Measurements from ENCODE around the gene TOE1. TPM values are rescaled to one million over a fixed set of nuclear protein-coding genes. Genes with fewer than 3 reads are reported as not detected.
"Not testable (repeated sequence)": the region's sequence is repeated elsewhere in the genome, so short reads cannot be mapped to it uniquely, and the experiment has no call there.

Gene TOE1
- total RNA-seq, 1 experiment from 2014 or later = 24.2 TPM

DNA sequence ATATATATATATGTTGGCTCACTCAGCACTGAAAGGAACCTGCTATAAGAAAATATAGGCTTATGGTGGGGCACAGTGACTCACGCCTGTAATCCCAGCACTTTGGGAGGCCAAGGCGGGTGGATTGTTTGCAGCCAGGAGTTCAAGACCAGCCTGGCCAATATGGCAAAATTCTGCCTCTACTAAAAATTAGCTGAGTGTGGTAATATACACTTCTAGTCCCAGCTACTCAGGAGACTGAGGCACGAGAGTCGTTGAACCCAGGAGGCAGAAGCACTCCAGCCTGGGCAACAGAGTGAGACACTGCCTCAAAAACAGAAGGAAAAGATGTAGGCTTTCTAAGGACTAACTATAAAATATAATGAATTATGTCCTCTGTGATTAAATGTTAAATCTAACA, 14.9 kb downstream of the TOE1 start:
- DNase-seq (ENCODE audit: low spot score) = no peak

DNA sequence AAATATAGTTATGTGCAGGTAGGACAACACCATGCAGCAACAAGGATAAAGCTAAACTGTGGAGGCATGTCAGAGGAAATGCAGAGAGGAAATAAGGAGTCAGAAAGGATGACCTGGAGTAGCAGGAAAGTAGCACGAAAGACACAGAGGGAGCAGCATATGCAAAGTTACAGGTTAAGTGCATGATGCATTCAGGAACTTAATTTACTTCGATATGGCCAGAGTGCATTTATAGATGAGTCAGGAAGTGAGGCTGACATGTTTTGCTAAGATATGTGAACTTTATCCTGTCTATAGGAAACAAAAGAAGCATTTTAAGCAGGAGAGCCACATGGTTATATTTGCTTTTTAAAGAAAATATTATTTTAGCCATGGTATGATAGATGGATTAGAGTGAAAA, 15.7 kb downstream of the TOE1 start:
- no peak for DNase-seq (ENCODE audit: low spot score)

GRCh38 chr1:45356186-45356585, 16.2 kb downstream of the TOE1 start:
- no peak for DNase-seq (ENCODE audit: low spot score)

GRCh38 chr1:45359882-45360513, 20.0 kb downstream of the TOE1 start:
- DNase-seq (ENCODE audit: low spot score) = peak; percentile 71

GRCh38 chr1:45360981-45361380, 21.0 kb downstream of the TOE1 start:
- DNase-seq (ENCODE audit: low spot score) = not testable (repeated sequence)

DNA sequence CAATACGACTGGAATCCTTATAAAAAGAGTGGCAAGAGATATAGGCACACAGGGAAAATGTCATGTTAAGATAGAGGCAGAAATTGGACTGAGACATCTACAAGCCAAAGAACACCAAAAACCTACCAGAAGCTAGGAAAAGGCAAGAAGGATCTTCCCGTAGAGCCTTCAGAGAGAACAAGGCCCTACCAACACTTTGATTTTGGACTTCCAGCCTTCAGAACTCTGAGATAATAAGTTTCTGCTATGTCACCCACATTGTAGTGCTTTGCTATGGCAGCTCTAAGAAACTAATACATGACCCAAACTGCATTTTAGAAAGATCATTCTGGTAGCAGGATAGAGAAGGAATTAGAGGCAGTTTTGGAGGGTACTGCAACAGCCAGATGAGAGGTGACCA, 24.3 kb downstream of the TOE1 start:
- DNase-seq (ENCODE audit: low spot score) = no peak

- DNase-seq (ENCODE audit: low spot score) = no peak
These were observed 25.1 kb downstream of the TOE1 start for GRCh38 chr1:45365051-45365450.

DNA sequence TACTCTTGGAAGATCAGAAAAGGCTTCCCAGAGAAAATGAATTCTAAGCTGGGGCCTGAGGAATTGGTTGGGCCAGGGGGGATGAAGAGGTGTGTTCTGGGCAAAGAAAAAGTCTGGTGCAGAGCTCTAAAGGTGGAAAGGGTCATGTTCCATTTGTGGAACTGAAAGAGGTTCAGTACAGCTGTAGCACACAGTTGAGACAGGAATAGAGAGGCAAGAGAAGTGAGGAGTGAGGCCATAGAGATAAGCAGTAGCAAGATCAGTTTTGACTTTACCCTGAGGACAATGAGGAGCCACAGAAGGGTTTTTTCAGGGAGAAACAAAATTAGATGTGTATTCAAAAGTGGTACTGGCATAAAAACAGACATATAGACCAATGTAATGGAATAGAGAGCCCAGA, 30.6 kb downstream of the TOE1 start:
- DNase-seq (ENCODE audit: low spot score) = no peak

DNA sequence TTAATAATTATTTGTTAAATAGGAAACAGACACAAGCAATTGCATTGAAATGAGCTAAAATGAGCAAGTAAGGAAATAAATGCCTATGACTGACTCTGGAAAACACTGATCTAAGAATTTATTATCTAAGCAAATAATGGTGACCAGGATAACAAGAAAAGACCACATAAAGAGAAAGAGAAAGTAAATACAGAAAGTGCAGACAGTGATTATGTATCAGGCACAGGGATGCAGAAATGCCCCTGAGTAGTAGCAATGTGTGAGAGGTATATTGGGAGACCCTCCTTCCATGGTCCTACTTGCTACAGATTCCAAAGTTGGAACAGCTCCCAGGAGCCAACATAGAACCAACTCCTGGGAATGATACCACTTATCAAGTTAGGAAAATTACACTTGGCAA, 33.6 kb downstream of the TOE1 start:
- DNase-seq (ENCODE audit: low spot score) = no peak

GRCh38 chr1:45375104-45376090, 35.4 kb downstream of the TOE1 start:
- no peak for DNase-seq (ENCODE audit: low spot score)

DNA sequence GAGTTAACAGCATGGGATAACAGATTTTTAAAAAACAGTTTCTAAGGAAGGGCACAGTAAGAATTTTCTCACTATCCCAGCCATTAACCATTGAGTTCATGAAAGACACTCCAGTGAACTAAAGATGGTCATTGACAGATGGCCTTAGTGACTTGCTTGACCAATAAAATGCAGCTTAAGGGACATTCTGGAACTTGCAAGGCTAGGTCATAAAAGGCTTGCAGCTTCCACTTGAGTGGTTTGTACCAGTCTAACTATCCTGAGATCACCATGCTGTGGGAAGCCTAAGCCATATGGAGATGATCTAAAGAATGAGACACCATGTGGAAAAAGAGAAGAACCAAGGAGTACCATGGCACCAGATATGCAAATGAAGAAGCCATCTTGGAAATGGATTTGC, 38.2 kb downstream of the TOE1 start:
- no peak for DNase-seq (ENCODE audit: low spot score)

GRCh38 chr1:45379524-45379923, 39.6 kb downstream of the TOE1 start:
- DNase-seq (ENCODE audit: low spot score) = no peak

DNA sequence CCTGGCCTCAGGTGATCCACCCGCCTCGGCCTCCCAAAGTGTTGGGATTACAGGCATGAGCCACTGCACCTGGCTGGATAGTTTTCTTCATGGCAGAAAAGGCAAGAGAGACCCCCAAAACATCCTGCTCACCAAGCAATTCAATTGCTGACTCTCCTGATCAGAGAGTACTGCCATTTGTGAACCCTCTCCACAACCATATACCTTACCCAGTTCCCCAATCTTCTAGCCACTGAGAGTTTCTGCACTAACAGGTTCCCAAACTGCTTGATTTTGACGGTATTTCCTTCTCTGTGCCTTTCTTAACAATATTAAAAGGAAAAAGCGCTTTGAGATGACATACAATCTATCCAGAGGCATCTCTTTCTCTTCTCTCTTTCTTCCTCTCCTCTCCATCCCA, 40.2 kb downstream of the TOE1 start:
- no peak for DNase-seq (ENCODE audit: low spot score)

GRCh38 chr1:45380730-45381129, 40.8 kb downstream of the TOE1 start:
- DNase-seq (ENCODE audit: low spot score) = no peak

DNA sequence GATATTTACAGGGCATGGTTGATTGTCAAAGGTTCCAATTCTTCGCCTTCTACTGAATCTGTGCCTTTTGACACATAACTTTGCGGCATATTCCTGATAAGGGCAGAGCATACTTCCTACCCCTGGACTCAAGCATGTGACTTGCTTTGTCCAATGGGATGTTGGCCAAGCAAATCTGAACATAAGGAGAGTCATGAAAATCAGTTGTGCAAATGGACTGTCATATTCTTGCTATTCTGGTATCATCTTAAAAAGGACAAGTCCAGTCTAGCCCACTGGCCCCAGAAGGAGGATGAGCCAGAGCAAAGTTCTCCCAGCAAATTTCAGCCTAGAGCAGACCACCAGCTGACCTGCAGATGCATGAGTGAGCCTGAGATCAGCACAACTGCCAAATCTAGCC, 41.3 kb downstream of the TOE1 start:
- no peak for DNase-seq (ENCODE audit: low spot score)

DNA sequence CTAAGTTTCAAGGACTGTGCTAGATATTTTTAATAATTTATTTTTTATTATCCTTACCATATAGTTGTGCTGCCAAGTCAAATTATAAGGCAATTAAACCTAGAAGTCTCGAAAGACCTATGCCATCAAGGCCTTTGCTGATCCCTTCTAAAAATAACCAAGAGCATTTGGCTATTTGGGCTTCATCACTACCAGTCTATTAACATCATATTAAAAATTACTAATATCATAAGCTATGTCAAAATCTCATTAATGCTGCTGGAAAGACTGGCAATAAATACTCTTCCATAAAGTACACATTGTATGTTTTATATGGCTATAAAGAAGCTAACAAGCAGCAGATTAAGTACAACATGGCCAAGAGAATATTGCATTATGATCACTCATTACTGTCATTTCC, 43.2 kb downstream of the TOE1 start:
- DNase-seq (ENCODE audit: low spot score) = no peak

DNA sequence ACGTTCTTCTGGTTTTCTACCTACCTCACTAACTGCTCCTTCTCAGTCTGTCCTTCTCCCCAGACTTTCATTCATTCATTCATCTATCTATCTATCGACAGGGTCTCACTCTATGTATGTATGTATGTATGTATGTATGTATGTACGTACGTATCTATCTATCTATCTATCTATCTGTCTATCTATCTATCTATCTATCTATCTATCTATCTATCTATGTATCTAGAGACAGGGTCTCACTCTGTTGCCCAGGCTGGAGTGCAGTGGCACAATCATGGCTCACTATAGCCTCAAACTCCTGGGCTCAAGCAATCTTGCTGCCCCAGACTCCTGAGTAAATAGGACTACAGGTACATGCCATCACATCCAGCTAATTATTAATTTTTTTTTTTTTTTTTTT, 44.2 kb downstream of the TOE1 start:
- not testable (repeated sequence) for DNase-seq (ENCODE audit: low spot score)

GRCh38 chr1:45385302-45385701, 45.3 kb downstream of the TOE1 start:
- DNase-seq (ENCODE audit: low spot score) = no peak

DNA sequence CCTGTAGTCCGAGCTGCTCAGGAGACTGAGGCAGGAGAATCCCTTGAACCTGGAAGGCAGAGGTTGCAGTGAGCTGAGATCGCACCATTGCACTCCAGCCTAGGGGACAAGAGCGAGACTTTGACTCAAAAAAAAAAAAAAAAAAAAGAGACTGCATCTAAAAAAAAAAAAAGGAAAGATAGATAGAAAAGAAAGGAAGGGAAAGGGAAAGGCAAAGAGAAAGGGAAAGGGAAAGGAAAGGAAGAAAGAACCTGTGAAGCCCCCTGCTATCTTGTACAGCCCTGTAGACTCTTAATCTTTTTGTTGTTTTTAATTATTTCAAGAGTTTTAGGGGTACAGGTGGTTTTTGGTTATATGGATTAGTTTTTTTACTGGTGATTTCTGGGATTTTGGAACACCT, 46.2 kb downstream of the TOE1 start:
- DNase-seq (ENCODE audit: low spot score) = no peak

Measured in HT-29 (cell line).